Sigmoid colon (tissue), 4 donors: ENCODE results near the gene ZNF277.
"Not testable (repeated sequence)": the region's sequence is repeated elsewhere in the genome, so short reads cannot be mapped to it uniquely, and the experiment has no call there.

Experiments
- CTCF ChIP-seq, 4 experiments: fragments of 450-650 bp in 3 of 4; fragments of 200-600 bp in 1 of 4; IDR thresholded peaks; one replicate each; pipeline ENCODE4 v1.5.1; 2016 to 2019; ENCODE audit warnings: antibody characterized with exemption in 4 of 4, mild to moderate bottlenecking in 3 of 4, moderate library complexity in 2 of 4
- EP300 ChIP-seq, 4 donors: sonication (generic); formaldehyde crosslinking; IDR thresholded peaks; one replicate each; pipeline ENCODE4 v1.6.1; 2017; ENCODE audit warnings: antibody characterized with exemption in 4 of 4
- POLR2A ChIP-seq, 2 donors: fragments of 450-650 bp; IDR thresholded peaks; one replicate each; pipeline ENCODE4 v1.6.1; 2016; ENCODE audit warnings: antibody characterized with exemption in 2 of 2, mild to moderate bottlenecking in 2 of 2, moderate library complexity in 2 of 2
- POLR2AphosphoS5 ChIP-seq, 4 donors: sonication (generic); formaldehyde crosslinking; IDR thresholded peaks; one replicate each; pipeline ENCODE4 v1.6.1; 2017; ENCODE audit warnings: antibody characterized with exemption in 4 of 4

GRCh38 chr7:112391841-112392286, 185.4 kb downstream of the ZNF277 start:
- not testable (repeated sequence) for TF ChIP-seq CTCF, POLR2AphosphoS5, POLR2A, EP300 (IDR thresholded peaks at IDR 0.05)
